Heart left ventricle (tissue), 16 donors: Measurements from ENCODE around the gene COL6A2. TPM values are rescaled to one million over a fixed set of nuclear protein-coding genes. Genes with fewer than 3 reads are reported as not detected.

Experiments
- ATAC-seq, 4 donors: fragments of 200-7000 bp; cut with Tn5 transposase; one replicate each; pipeline ENCODE4 v1.9.1; 2020 to 2022; ENCODE audit warnings: moderate library complexity in 4 of 4, mild to moderate bottlenecking in 3 of 4, moderate number of reproducible peaks in 1 of 4
- DNase-seq, 5 donors: peaks; one replicate each; pipeline ENCODE4 v3.0.0-alpha.2; 2020
- H3K27ac ChIP-seq, 12 donors: fragments of 200-600 bp; sonication (generic) in 4 of 12; one replicate each; pipeline versions ENCODE4 v1.5.0 to v1.8.0; 2016 to 2022; ENCODE audit warnings: mild to moderate bottlenecking in 2 of 12
- H3K27me3 ChIP-seq, 9 donors: fragments of 200-600 bp; sonication (generic) in 2 of 9; one replicate each; pipeline versions ENCODE4 v1.5.1 to v1.8.0; 2016 to 2022; ENCODE audit warnings: mild to moderate bottlenecking in 3 of 9
- H3K36me3 ChIP-seq, 9 donors: fragments of 200-600 bp; sonication (generic) in 2 of 9; one replicate each; pipeline versions ENCODE4 v1.5.0 to v1.8.0; 2018 to 2022; ENCODE audit warnings: mild to moderate bottlenecking in 2 of 9
- H3K4me1 ChIP-seq, 12 donors: fragments of 200-600 bp; sonication (generic) in 4 of 12; one replicate each; pipeline versions ENCODE4 v1.5.0 to v1.8.0; 2016 to 2022; ENCODE audit warnings: mild to moderate bottlenecking in 3 of 12
- H3K4me3 ChIP-seq, 12 donors: fragments of 200-600 bp; sonication (generic) in 4 of 12; one replicate each; pipeline versions ENCODE4 v1.5.0 to v1.8.0; 2017 to 2022; ENCODE audit warnings: mild to moderate bottlenecking in 9 of 12, moderate library complexity in 4 of 12
- H3K9me3 ChIP-seq, 12 donors: fragments of 200-600 bp; sonication (generic) in 4 of 12; one replicate each; pipeline versions ENCODE4 v1.5.0 to v1.8.0; 2016 to 2022; ENCODE audit warnings: mild to moderate bottlenecking in 1 of 12
- POLR2A ChIP-seq, 2 donors: fragments of 450-650 bp; IDR thresholded peaks; one replicate each; pipeline ENCODE4 v1.6.1; 2017; ENCODE audit warnings: antibody characterized with exemption in 2 of 2, mild to moderate bottlenecking in 2 of 2, moderate library complexity in 2 of 2
- WGBS, 4 donors: extraction: QIAGEN DNeasy Blood & Tissue Kit in 2 of 4; methylation state at CpG; one replicate each; pipeline versions ENCODE4 v1.1.5 to v1.1.7; 2013 to 2018; 5-methylcytosine and 5-hydroxymethylcytosine counted together
- intact Hi-C, 10 donors: fragments of 100-400 bp; cut with DNase I; formaldehyde crosslinking; loops; one replicate each; pipeline versions ENCODE4 v1.11.1 to v1.14.2; 2022
- polyA plus RNA-seq, 2 donors: library from polyadenylated mRNA; stranded (reverse); fragments of 200-250 nt; gene quantifications; one replicate each; pipeline ENCODE4 v1.2.3, GENCODE V29; 2013
- total RNA-seq, 9 donors: library from RNA; depleted of rRNA in 2 of 9; stranded (reverse); fragments of >200 nt in 2 of 9; fragmentation: NEBNext Ultra II Directional in 3 of 9; extraction: Animal tissue kit (Norgen Biotek cat#: 25700) in 3 of 9; gene quantifications; one replicate each; pipeline versions ENCODE4 v1.1.0 to v1.2.4, GENCODE V29; 2016 to 2023
- TF ChIP-seq, protein P1 (sequence below), 12 donors: fragments of 200-600 bp; sonication (generic) in 4 of 12; IDR thresholded peaks; one replicate each; pipeline versions ENCODE4 v1.5.0 to v1.8.0; 2018 to 2022; ENCODE audit warnings: antibody characterized with exemption in 12 of 12, mild to moderate bottlenecking in 5 of 12
- donor health status: ischemic (EF 13 %, LVEDD 7.1; RV severe dilation, severe dysfunction).
- donor health status: healthy with polysubstance abuse.
- donor health status: DM: no; HTN: yes; CAD: no.
- donor health status: DM: no; HTN: no; CAD: no.
- donor health status: ischemic (EF 25% LVEDD 6.9; RV normal size, moderate dysfunction).
- donor health status: ischemic (EF 25% LVEDD 5.7; RV mildly dilated, moderate dysfunction).
- donor health status: healthy.
- donor health status: DM: yes; HTN: yes; CAD: no.
- donor health status: ischemic (EF 35%, LVEDD 5.7; RV mildly dilated, moderate dysfunction).
- donor health status: nonischemic (EF 11% LVEDD 7.7; RV severe dilation, severe dysfunction).
- donor health status: DM: yes; HTN: yes; CAD: no.
- donor health status: PGD.
- donor health status: ischemic (EF 29% LVEDD 5.4; RV normal size, mild dysfunction).
- donor health status: nonischemic (EF 23%, LVEDD 6.1; RV moderate dilation, normal function).

Gene COL6A2
- total and polyA plus RNA-seq, 11 donors: 118 to 484 (median 158) TPM

DNA sequence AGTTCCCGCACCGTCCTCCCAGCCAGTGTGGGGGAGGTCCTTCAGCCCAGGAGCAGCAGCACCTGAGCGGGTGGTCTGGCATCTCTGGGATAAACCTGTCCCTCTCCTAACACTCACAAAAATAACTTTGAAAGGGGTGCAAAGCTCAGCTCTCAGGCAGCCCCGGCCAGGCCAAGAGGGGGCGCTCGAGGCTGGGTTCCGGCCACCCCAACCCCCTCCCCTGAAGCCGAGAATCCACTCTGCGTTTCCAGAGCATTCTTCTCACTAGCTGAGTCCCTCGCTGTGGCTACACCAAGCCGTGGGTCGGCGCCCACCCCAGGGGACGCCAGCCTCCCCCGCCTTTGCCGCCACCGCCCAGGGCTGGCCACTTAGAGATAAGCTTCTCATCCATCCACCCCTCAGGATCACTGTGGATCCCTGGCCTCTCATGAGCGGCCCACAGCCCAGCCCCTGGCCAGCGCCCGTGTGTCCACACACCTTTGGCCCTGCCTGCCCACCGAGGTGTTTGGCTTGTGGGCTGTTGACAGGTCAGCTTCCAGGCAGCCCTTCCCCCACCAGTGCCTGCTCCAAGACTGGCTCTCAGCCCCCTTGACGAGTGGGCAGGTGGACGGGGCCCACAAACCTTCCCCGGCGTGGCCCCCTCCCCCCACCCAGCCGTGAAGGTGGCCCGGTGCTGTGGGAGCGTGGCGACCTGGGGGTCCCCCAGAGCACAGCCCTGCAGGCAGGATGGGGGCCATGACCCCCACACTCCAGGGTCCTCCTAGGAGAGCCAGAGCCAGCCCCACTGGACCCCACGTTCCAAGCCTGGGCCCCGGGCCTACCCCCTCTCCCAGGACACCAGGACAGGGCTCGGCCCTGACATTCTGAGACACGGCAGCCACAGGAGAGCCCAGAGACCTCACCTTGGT is 55.6 kb downstream of the COL6A2 start:
- intact Hi-C loops: loop anchor here in 3 of 10 donors (5.0 to 10.0 kb wide), 3 partner anchors 71 to 91 kb away; partner anchors contain the start of gene LSS (in 2 of the 3)
- Histone ChIP-seq H3K27ac (peak overlapping the region in 4 of 12 donors; percentile 18 to 58 (median 38)), H3K9me3 (no peaks in the 10 kb centered on the region), H3K27me3 (no peaks in the 10 kb centered on the region), H3K4me3 (peak overlapping the region in 10 of 12 donors; percentile 20 to 47 (median 29)), H3K36me3 (no peaks in the 10 kb centered on the region), H3K4me1 (peaks cover 3 to 15% (median 10%) of the 10 kb centered on the region in 12 donors)
- ATAC-seq (peak in 3 of 4 donors; percentile 48 to 75 (median 72)), DNase-seq (peak in 4 of 5 donors; percentile 35 to 77 (median 56))
- TF ChIP-seq, protein P1, sequence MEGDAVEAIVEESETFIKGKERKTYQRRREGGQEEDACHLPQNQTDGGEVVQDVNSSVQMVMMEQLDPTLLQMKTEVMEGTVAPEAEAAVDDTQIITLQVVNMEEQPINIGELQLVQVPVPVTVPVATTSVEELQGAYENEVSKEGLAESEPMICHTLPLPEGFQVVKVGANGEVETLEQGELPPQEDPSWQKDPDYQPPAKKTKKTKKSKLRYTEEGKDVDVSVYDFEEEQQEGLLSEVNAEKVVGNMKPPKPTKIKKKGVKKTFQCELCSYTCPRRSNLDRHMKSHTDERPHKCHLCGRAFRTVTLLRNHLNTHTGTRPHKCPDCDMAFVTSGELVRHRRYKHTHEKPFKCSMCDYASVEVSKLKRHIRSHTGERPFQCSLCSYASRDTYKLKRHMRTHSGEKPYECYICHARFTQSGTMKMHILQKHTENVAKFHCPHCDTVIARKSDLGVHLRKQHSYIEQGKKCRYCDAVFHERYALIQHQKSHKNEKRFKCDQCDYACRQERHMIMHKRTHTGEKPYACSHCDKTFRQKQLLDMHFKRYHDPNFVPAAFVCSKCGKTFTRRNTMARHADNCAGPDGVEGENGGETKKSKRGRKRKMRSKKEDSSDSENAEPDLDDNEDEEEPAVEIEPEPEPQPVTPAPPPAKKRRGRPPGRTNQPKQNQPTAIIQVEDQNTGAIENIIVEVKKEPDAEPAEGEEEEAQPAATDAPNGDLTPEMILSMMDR (IDR thresholded peaks at IDR 0.05): peak; percentile 56 to 84 (median 68)
- TF ChIP-seq POLR2A (IDR thresholded peaks at IDR 0.05): no peak
- 22 to 38% (median 35%) methylated on average over 22 to 33 of the region's 33 CpGs for WGBS, 4 donors

DNA sequence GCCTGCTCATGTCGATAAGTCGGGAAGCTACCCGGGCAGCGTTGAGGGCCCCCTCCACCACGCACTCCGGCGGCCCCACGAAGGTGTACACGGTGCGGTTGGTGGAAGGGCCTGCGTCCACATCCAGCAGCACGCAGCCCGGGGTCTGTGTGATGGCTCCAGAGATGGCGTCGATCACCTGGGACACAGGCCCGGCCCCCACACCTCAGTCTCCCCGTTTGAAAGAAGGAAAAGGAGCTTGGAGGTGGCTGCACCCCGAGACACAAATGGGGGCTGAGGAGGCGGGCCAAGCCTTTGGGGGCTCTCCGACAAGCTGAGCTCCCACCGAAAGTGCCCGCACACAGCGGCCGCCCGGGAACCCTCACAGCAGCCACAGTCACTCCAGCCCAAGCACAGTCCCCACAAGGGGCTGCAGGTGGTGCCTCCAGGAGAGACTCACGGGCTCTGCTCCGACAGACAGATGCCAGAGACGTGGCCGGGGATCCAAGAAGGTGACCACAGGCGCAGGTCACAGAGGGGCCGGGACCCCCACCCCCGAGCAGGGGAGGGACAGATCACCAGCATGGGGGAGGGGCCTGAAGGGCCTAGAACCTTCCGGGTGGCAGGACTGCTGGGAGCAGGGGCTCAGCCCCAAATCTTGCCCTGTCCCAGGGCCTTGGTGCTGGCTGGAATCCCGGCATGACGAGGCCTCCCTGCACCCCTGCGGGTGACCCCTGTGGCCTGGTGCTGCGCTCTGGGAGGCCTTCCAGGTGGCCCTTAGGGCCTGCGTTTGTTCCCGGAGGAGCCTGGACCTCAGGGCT is 56.4 kb downstream of the COL6A2 start:
- WGBS, 4 donors: 91 to 96% (median 94%) methylated on average over 32 to 39 of the region's 39 CpGs
- no peak for TF ChIP-seq POLR2A (IDR thresholded peaks at IDR 0.05)
- TF ChIP-seq, protein P1 (IDR thresholded peaks at IDR 0.05): no peak
- no peaks in the 10 kb centered on the region for H3K9me3 ChIP-seq
- no peak overlapping the region for H3K4me3 ChIP-seq
- no peak overlapping the region for H3K27ac ChIP-seq
- no peaks in the 10 kb centered on the region for H3K27me3 ChIP-seq
- ATAC-seq (peak in 1 of 4 donors; percentile 1), DNase-seq (peak in 4 of 5 donors; percentile 7 to 60 (median 18))
- H3K4me1 ChIP-seq: peaks cover 3 to 15% (median 10%) of the 10 kb centered on the region in 12 donors
- intact Hi-C loops: loop anchor here in 3 of 10 donors (5.0 to 10.0 kb wide), 3 partner anchors 70 to 90 kb away; partner anchors contain the start of gene LSS (in 2 of the 3)
- no peaks in the 10 kb centered on the region for H3K36me3 ChIP-seq

DNA sequence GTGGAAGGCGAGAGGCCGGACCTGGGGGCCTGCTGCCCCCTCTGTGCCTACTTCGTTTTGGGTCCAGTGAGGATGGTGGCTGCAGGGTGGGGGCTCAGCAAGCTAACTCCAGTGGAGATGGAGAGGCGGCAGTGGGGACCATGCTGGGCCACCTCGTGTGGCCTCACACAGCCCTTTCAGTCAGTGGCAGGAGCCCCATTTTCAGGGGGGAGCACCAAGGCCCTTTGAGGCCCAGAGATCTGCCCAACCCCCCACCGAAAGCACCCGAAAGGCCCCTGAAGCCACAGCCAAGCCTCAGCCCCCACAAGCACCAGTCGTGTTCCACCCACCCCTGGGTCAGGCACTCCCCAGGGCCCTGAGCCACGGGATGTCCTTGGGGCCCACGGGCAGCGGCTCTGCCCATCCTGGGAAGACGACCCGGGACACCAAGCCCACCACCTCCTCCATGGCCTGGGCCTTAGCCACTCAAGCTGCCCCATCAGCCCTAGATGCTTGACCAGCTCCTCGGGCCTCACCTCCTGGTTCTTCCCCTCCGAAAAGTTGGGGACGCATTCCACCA is 57.1 kb downstream of the COL6A2 start:
- Histone ChIP-seq H3K4me1 (peaks cover 3 to 15% (median 10%) of the 10 kb centered on the region in 12 donors), H3K9me3 (no peaks in the 10 kb centered on the region), H3K27me3 (no peaks in the 10 kb centered on the region), H3K36me3 (no peaks in the 10 kb centered on the region), H3K27ac (no peak overlapping the region), H3K4me3 (no peak overlapping the region)
- DNase-seq (peak in 4 of 5 donors; percentile 5 to 51 (median 18)), ATAC-seq (no peak)
- intact Hi-C loops: loop anchor here in 4 of 10 donors (5.0 to 10.0 kb wide), 4 partner anchors 67 to 90 kb away; partner anchors contain the start of gene LSS (in 2 of the 4)
- TF ChIP-seq POLR2A (IDR thresholded peaks at IDR 0.05): no peak
- TF ChIP-seq, protein P1 (IDR thresholded peaks at IDR 0.05): no peak
- WGBS, 4 donors: 92 to 93% (median 93%) methylated on average over 5 to 16 of the region's 16 CpGs
